Left lobe of liver (tissue), 2 donors: ENCODE measurements around the gene RNF31. TPM values are rescaled to one million over a fixed set of nuclear protein-coding genes. Genes with fewer than 3 reads are reported as not detected.
"Not testable (repeated sequence)": the region's sequence is repeated elsewhere in the genome, so short reads cannot be mapped to it uniquely, and the experiment has no call there.

Source experiments
- ATAC-seq: fragments of 200-7000 bp; cut with Tn5 transposase; one replicate; pipeline ENCODE4 v1.9.1; 2020; ENCODE audit warnings: mild to moderate bottlenecking, moderate library complexity
- DNase-seq: peaks from one replicate; pipeline ENCODE4 v3.0.0-alpha.2; 2020; ENCODE audit warnings: low spot score
- total RNA-seq: library from RNA; stranded (reverse); gene quantifications from one replicate; pipeline ENCODE4 v1.2.1, GENCODE V29; 2021
- donor health status: DM: no; HTN: no; CAD: no; lungs with moderate emphysema.
- donor health status: DM: no; HTN: yes; CAD: no.

The RNF31 gene
- total RNA-seq, 1 donor from 2014 or later: 28.6 TPM

- DNase-seq: no peak
- ATAC-seq: no peak
These were observed 49.8 kb downstream of the RNF31 start for GRCh38 chr14:24197056-24197450.

GRCh38 chr14:24198814-24199524 is 51.7 kb downstream of the RNF31 start:
- no peak for DNase-seq
- peak; percentile 9 for ATAC-seq

- DNase-seq: peak; percentile 2
- not testable (repeated sequence) for ATAC-seq
These were observed 55.2 kb downstream of the RNF31 start for GRCh38 chr14:24202538-24202937.

- ATAC-seq: not testable (repeated sequence)
- DNase-seq: peak; percentile 24
These were observed 56.1 kb downstream of the RNF31 start for GRCh38 chr14:24203249-24203886.

- ATAC-seq (no peak), DNase-seq (no peak)
These were observed 57.2 kb downstream of the RNF31 start for GRCh38 chr14:24204163-24205146.

- peak; percentile 34 for DNase-seq
- no peak for ATAC-seq
These were observed 59.2 kb downstream of the RNF31 start for GRCh38 chr14:24206260-24207103.

- DNase-seq: peak; percentile 16
- no peak for ATAC-seq
These were observed 59.8 kb downstream of the RNF31 start for GRCh38 chr14:24207104-24207551.

- DNase-seq: peak; percentile 12
- ATAC-seq: no peak
These were observed 60.3 kb downstream of the RNF31 start for GRCh38 chr14:24207625-24208024.

Other genes with a start within 250 kb of the RNF31 start
- 59.0 TPM for gene DHRS4, start 193.7 kb upstream of the RNF31 start, total RNA-seq
- gene DHRS4L2, start 158.6 kb upstream of the RNF31 start, total RNA-seq: 46.4 TPM
- gene CARMIL3, start 95.5 kb upstream of the RNF31 start, total RNA-seq: 2.0 TPM
- 0.40 TPM for gene CPNE6, start 75.9 kb upstream of the RNF31 start, total RNA-seq
- gene PCK2, start 53.2 kb upstream of the RNF31 start, total RNA-seq: 590 TPM
- 212 TPM for gene DCAF11, start 32.7 kb upstream of the RNF31 start, total RNA-seq
- 3.5 TPM for gene NRL, start 32.5 kb upstream of the RNF31 start, total RNA-seq
- 34.9 TPM for gene FITM1, start 16.8 kb upstream of the RNF31 start, total RNA-seq
- gene PSME1, start 11.3 kb upstream of the RNF31 start, total RNA-seq: 98.1 TPM
- 24.2 TPM for gene EMC9, start 5.9 kb upstream of the RNF31 start, total RNA-seq
- gene PSME2, start 888 bp upstream of the RNF31 start, total RNA-seq: 124 TPM
- 25.1 TPM for gene IRF9, start 13.8 kb downstream of the RNF31 start, total RNA-seq
- 2.6 TPM for gene REC8, start 24.6 kb downstream of the RNF31 start, total RNA-seq
- 20.2 TPM for gene IPO4, start 41.3 kb downstream of the RNF31 start, total RNA-seq
- 47.1 TPM for gene TM9SF1, start 47.9 kb downstream of the RNF31 start, total RNA-seq
- gene TSSK4, start 58.2 kb downstream of the RNF31 start, total RNA-seq: 0.35 TPM
- gene CHMP4A, start 66.0 kb downstream of the RNF31 start, total RNA-seq: 14.4 TPM
- 5.0 TPM for gene MDP1, start 68.6 kb downstream of the RNF31 start, total RNA-seq
- 66.7 TPM for gene NEDD8, start 84.9 kb downstream of the RNF31 start, total RNA-seq
- 30.3 TPM for gene GMPR2, start 85.4 kb downstream of the RNF31 start, total RNA-seq
- 24.2 TPM for gene TINF2, start 95.1 kb downstream of the RNF31 start, total RNA-seq
- 1.8 TPM for gene TGM1, start 115.7 kb downstream of the RNF31 start, total RNA-seq
- 15.8 TPM for gene RABGGTA, start 124.1 kb downstream of the RNF31 start, total RNA-seq
- gene DHRS1, start 152.3 kb downstream of the RNF31 start, total RNA-seq: 91.0 TPM
- 17.2 TPM for gene NOP9, start 152.4 kb downstream of the RNF31 start, total RNA-seq
- gene CIDEB, start 160.5 kb downstream of the RNF31 start, total RNA-seq: 216 TPM
- gene LTB4R2, start 162.6 kb downstream of the RNF31 start, total RNA-seq: 6.9 TPM
- 7.2 TPM for gene LTB4R, start 164.0 kb downstream of the RNF31 start, total RNA-seq
- gene ADCY4, start 187.6 kb downstream of the RNF31 start, total RNA-seq: 5.5 TPM
- 0.68 TPM for gene RIPK3, start 192.5 kb downstream of the RNF31 start, total RNA-seq
- 1.4 TPM for gene NFATC4, start 220.7 kb downstream of the RNF31 start, total RNA-seq